HG03432 (cell line): ENCODE data around the gene FN3K.
"Not testable (repeated sequence)": the region's sequence is repeated elsewhere in the genome, so short reads cannot be mapped to it uniquely, and the experiment has no call there.

Experiments used
- ATAC-seq: cut with Tn5 transposase; IDR thresholded peaks from one replicate; pipeline ENCODE4 v1.9.1; 2021; ENCODE audit warnings: mild to moderate bottlenecking, moderate library complexity; ENCODE audit not compliant: unreplicated experiment

Gene FN3K

GRCh38 chr17:82736511-82737185 is 1.2 kb downstream of the FN3K start:
- ATAC-seq, result no peak

GRCh38 chr17:82737967-82738877 is 2.8 kb downstream of the FN3K start:
- no peak for ATAC-seq

GRCh38 chr17:82740906-82741759 is 5.7 kb downstream of the FN3K start:
- ATAC-seq, result no peak

- ATAC-seq, result no peak
Measured at GRCh38 chr17:82743344-82744219, 8.2 kb downstream of the FN3K start.

DNA sequence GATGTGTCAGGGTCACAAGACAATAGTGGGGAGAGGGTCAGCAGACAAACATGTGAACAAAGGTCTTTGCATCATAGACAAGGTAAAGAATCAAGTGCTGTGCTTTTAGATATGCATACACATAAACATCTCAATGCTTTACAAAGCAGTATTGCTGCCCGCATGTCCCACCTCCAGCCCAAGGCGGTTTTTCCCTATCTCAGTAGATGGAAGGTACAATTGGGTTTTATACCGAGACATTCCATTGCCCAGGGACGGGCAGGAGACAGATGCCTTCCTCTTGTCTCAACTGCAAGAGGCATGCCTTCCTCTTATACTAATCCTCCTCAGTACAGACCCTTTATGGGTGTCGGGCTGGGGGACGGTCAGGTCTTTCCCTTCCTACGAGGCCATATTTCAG is 9.3 kb downstream of the FN3K start:
- not testable (repeated sequence) for ATAC-seq

- ATAC-seq, result no peak
Measured at GRCh38 chr17:82745524-82745923, 10.1 kb downstream of the FN3K start.

DNA sequence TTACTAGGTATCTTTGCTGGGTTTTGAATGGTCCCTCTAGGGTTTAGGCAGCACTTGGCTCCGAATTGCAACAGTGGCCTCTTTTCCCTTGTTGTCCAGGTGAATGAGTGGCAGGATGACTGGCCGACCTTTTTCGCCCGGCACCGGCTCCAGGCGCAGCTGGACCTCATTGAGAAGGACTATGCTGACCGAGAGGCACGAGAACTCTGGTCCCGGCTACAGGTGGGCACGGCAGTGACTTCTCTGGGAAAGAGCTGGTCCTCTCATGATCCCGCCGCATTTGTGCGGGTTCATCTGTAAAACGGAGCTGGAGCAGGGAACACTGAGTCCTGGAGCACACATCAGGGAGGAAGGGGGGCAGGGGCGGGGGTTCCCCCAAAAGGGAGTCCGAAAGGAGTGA is 13.3 kb downstream of the FN3K start:
- ATAC-seq, result no peak

- no peak for ATAC-seq
Measured at GRCh38 chr17:82750241-82750908, 15.0 kb downstream of the FN3K start.

- ATAC-seq, result peak; percentile 33
Measured at GRCh38 chr17:82751171-82751570, 15.8 kb downstream of the FN3K start.

DNA sequence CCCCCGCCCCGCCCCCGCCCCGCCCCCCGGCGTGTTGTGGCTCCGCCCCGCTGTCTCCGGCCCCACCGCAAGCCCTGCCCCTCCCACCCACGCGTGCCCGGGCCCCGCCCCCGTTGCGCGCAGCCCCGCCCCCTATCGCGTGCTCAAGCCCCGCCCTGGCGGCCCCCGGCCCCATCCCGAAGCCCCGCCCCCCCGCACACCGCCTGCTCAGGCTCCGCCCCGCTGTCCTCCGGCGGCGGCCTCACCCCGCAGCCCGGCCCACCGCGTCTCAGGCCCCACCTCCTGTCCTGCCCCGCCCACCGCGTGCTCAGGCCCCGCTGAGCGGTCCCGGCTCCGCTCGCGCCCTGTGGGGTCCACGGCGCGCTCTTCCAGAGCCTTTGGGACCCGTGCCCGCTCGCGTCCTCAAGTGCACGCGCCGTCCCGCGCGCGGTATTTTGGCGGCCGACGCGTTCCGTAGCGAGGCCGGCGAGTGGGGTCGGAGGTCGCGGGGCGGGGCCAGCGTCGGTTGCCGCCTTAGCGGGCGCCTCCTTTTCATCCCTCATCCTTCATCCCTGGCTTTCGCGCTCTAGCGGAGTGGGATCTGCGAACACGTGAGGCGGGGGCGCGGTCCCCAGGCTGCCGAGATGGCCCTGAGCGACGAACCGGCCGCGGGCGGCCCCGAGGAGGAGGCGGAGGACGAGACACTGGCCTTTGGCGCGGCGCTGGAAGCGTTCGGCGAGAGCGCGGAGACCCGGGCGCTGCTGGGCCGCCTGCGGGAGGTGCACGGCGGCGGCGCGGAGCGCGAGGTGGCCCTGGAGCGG is 16.4 kb downstream of the FN3K start, which contains the start of gene TBCD:
Gene TBCD, plus strand, starts transcription at position 495 of the 800 bp plus-strand sequence. Its CDS starts 129 bp downstream, at position 624.
- ATAC-seq, result peak; percentile 74

- peak; percentile 34 for ATAC-seq
Measured at GRCh38 chr17:82752371-82753200, 17.2 kb downstream of the FN3K start.

DNA sequence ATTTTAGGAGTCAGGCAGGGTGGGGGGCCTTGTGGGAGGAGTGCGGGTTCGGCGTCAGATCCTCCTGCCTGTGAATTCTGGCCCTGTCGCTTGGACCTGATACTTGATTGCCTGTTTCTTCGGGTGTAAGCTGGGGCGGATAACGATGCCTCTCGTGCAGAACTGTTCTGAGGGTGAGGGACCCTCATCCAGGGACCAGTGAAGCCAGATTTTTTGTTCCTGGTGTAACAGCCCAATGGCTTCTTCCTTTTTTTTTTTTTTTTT is 17.7 kb downstream of the FN3K start:
- ATAC-seq, result no peak

- no peak for ATAC-seq
Measured at GRCh38 chr17:82754297-82755208, 19.1 kb downstream of the FN3K start.

- ATAC-seq, result no peak
Measured at GRCh38 chr17:82756166-82756565, 20.8 kb downstream of the FN3K start.

DNA sequence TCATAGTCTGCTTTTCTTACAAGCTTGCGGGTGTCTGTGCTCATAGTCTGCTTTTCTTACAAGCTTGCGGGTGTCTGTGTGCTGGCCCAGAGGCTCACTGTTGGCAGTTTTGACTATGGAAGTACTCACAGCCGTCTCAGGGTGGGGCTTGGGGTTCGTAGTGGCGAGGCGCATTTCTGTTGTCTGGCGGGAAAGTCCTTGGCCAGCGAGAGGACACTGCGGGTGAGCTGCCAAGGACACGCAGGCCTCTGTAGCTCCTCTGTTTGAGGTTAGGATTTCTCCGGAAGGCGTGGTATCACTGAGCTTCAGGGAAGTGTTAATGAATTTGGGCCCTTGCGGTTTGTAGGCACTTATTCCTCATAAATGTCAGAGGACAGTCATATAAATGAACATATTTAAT is 30.0 kb downstream of the FN3K start:
- no peak for ATAC-seq

GRCh38 chr17:82767041-82767754 is 31.8 kb downstream of the FN3K start:
- ATAC-seq, result no peak

- no peak for ATAC-seq
Measured at GRCh38 chr17:82769041-82769440, 33.6 kb downstream of the FN3K start.
